Keratinocyte (primary cell): ENCODE data around the gene FLNA. TPM values are rescaled to one million over a fixed set of nuclear protein-coding genes. Genes with fewer than 3 reads are reported as not detected.

Experiments
- DNase-seq: peaks from one replicate; pipeline ENCODE4 v3.0.0-alpha.2; 2011; ENCODE audit warnings: low read depth, missing footprints, low spot score
- FAIRE-seq: peaks from 2 replicates; lab custom pipeline; 2011; peaks lifted over from hg19 to GRCh38; lab: Jason Lieb, UNC
- H2AFZ ChIP-seq: 2 replicates; pipeline ENCODE4 v1.6.0; 2012; ENCODE audit warnings: low read length, control low read depth, inconsistent platforms; ENCODE audit not compliant: control insufficient read depth
- H3K27ac ChIP-seq: 2 replicates; pipeline ENCODE4 v1.5.1; 2011; ENCODE audit warnings: low read length; ENCODE audit not compliant: control insufficient read depth, insufficient read depth
- H3K27me3 ChIP-seq: 3 replicates; pipeline ENCODE4 v1.6.0; 2011; ENCODE audit warnings: low read length; ENCODE audit not compliant: control insufficient read depth, insufficient read depth; ENCODE audit errors: extremely low read depth
- H3K36me3 ChIP-seq, 2 experiments: 2 replicates in 1 of 2; 3 replicates in 1 of 2; pipeline ENCODE4 v1.5.1; 2011; ENCODE audit warnings: low read length in 2 of 2, mild to moderate bottlenecking in 1 of 2; ENCODE audit not compliant: control insufficient read depth in 2 of 2, insufficient read depth in 2 of 2; ENCODE audit errors: extremely low read depth in 1 of 2
- H3K4me1 ChIP-seq: 3 replicates; pipeline ENCODE4 v1.5.1; 2011; ENCODE audit warnings: low read length; ENCODE audit not compliant: control insufficient read depth, insufficient read depth; ENCODE audit errors: extremely low read depth
- H3K4me2 ChIP-seq: 3 replicates; pipeline ENCODE4 v1.6.0; 2011; ENCODE audit warnings: low read depth, low read length; ENCODE audit not compliant: control insufficient read depth, insufficient read depth; ENCODE audit errors: extremely low read depth
- H3K4me3 ChIP-seq, 3 experiments: fragments of 200-600 bp in 1 of 3; sonication (generic) in 1 of 3; 2 replicates in 2 of 3; 3 replicates in 1 of 3; pipeline ENCODE4 v1.5.1; 2011 to 2016; ENCODE audit warnings: low read length in 3 of 3, mild to moderate bottlenecking in 3 of 3, control low read depth in 2 of 3, inconsistent platforms in 1 of 3, low read depth in 1 of 3, mixed read lengths in 1 of 3, mixed run types in 1 of 3, moderate library complexity in 1 of 3; ENCODE audit not compliant: control insufficient read depth in 2 of 3, insufficient read depth in 2 of 3; ENCODE audit errors: extremely low read depth in 1 of 3
- H3K79me2 ChIP-seq: 2 replicates; pipeline ENCODE4 v1.6.0; 2012; ENCODE audit warnings: low read length; ENCODE audit not compliant: control insufficient read depth, insufficient read depth
- H3K9ac ChIP-seq: 3 replicates; pipeline ENCODE4 v1.6.0; 2011; ENCODE audit warnings: low read length; ENCODE audit not compliant: control insufficient read depth, insufficient read depth; ENCODE audit errors: extremely low read depth
- H3K9me1 ChIP-seq: 3 replicates; pipeline ENCODE4 v1.6.0; 2011; ENCODE audit warnings: low read length; ENCODE audit not compliant: control insufficient read depth, insufficient read depth; ENCODE audit errors: extremely low read depth
- H3K9me3 ChIP-seq: 2 replicates; pipeline ENCODE4 v1.5.1; 2012; ENCODE audit warnings: low read depth, low read length; ENCODE audit not compliant: control insufficient read depth
- H4K20me1 ChIP-seq: 3 replicates; pipeline ENCODE4 v1.6.0; 2011; ENCODE audit warnings: low read length; ENCODE audit not compliant: control insufficient read depth, insufficient read depth; ENCODE audit errors: extremely low read depth
- EZH2 ChIP-seq: IDR thresholded peaks from one replicate; pipeline ENCODE4 v1.6.1; 2012; ENCODE audit warnings: inconsistent platforms, mild to moderate bottlenecking, low read length, moderate library complexity
- dilution Hi-C: fragments of 300-500 bp; cut with MboI; formaldehyde crosslinking; loops from one replicate; pipeline ENCODE4 v1.7.0; 2020; ENCODE audit warnings: low sequenced_read_pairs; ENCODE audit not compliant: extremely low pct_ligation_motif_present
- polyA plus RNA-seq, 5 experiments: library from polyadenylated mRNA; depleted of rRNA in 3 of 5; stranded (reverse) in 3 of 5; stranded (forward) in 1 of 5; unstranded in 1 of 5; fragments of >200 nt; gene quantifications; 1 replicate in 1 of 5; 2 replicates in 3 of 5; 3 replicates in 1 of 5; pipeline versions ENCODE4 v1.2.1 to v1.2.3, GENCODE V29; 2011 to 2012; ENCODE audit warnings: missing spikeins in 2 of 5, low read depth in 1 of 5, low replicate concordance in 1 of 5
- TF ChIP-seq, protein P1 (sequence below), 3 experiments: IDR thresholded peaks in 1 of 3; conservative IDR thresholded peaks in 1 of 3; optimal IDR thresholded peaks in 1 of 3; 2 replicates in 2 of 3; 3 replicates in 1 of 3; pipeline versions ENCODE3 to v1.5.1; 2011; ENCODE audit warnings: low read length in 3 of 3, mild to moderate bottlenecking in 3 of 3, moderate library complexity in 2 of 3, control low read depth in 1 of 3, inconsistent platforms in 1 of 3; ENCODE audit not compliant: insufficient read depth in 2 of 3; ENCODE audit errors: extremely low read depth in 1 of 3

Gene FLNA
- polyA plus RNA-seq, 1 donor (not counting 4 experiments of a cell fraction or from before 2014, with no cell fraction given): 245 TPM

DNA sequence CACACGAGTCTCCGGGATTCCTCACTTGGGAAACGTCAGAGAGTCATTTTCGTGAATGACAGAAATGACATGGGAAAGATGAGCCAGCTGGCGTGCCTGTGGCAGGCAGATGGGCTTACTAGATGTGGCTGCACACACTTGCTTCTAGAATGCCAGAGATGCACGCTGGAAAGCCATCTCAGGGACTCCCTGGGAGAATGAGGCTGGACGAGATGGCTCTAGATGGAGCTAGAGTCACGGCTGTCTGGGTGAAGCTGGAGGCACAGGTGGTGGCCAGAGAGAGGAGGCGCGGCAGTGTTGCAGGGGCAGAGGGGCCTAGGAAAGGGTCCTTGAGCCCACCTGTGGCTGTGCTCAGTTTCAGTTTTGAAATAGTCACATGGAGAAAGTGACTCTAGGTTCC is 52.8 kb downstream of the FLNA start:
- no peaks in the 10 kb centered on the region for H3K4me1 ChIP-seq
- H3K4me3 ChIP-seq: no peak overlapping the region

DNA sequence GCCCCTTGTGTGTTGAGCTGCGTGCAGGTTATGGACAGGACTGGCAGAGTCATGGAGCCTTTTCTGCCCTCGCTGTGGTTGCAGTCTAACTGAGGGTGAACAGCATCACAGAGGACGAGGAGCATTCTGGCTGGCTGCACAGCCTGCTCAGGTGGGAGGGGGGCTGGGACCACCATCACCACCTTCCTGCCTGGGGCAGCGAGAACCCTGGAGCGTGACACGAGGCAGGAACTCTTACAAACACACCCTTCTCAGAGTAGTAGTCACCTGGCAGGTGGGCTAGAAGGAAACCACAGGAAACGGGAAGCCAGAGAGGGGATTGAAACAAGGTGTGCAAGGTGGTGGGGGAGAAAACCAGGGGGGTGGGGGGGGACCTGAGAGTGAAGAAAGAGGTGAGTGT is 53.3 kb downstream of the FLNA start:
- no peak for TF ChIP-seq EZH2
- TF ChIP-seq, protein P1, sequence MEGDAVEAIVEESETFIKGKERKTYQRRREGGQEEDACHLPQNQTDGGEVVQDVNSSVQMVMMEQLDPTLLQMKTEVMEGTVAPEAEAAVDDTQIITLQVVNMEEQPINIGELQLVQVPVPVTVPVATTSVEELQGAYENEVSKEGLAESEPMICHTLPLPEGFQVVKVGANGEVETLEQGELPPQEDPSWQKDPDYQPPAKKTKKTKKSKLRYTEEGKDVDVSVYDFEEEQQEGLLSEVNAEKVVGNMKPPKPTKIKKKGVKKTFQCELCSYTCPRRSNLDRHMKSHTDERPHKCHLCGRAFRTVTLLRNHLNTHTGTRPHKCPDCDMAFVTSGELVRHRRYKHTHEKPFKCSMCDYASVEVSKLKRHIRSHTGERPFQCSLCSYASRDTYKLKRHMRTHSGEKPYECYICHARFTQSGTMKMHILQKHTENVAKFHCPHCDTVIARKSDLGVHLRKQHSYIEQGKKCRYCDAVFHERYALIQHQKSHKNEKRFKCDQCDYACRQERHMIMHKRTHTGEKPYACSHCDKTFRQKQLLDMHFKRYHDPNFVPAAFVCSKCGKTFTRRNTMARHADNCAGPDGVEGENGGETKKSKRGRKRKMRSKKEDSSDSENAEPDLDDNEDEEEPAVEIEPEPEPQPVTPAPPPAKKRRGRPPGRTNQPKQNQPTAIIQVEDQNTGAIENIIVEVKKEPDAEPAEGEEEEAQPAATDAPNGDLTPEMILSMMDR (optimal IDR thresholded peaks at IDR 0.05 in 1 of 3, IDR thresholded peaks at IDR 0.05 in 1 of 3, conservative IDR thresholded peaks at IDR 0.05 in 1 of 3; ENCODE audit: extremely low read depth in 1 of 3, insufficient read depth in 2 of 3, low read length in 3 of 3): no peak
- FAIRE-seq: no peak
- H3K9me1 ChIP-seq: no peaks in the 10 kb centered on the region
- dilution Hi-C loops: no loop called here
- H3K27ac ChIP-seq: no peak overlapping the region
- H3K36me3 ChIP-seq: no peaks in the 10 kb centered on the region
- no peak overlapping the region for H3K4me3 ChIP-seq
- H4K20me1 ChIP-seq: no peaks in the 10 kb centered on the region
- no peaks in the 10 kb centered on the region for H3K4me1 ChIP-seq
- H3K27me3 ChIP-seq: peaks cover 8% of the 10 kb centered on the region
- H3K79me2 ChIP-seq: no peaks in the 10 kb centered on the region
- DNase-seq: no peak
- no peak overlapping the region for H2AFZ ChIP-seq
- no peak overlapping the region for H3K4me2 ChIP-seq
- no peaks in the 10 kb centered on the region for H3K9me3 ChIP-seq
- no peak overlapping the region for H3K9ac ChIP-seq

More for the DNA sequence above, 52.8 kb downstream of the FLNA start:
- no peak overlapping the region for H2AFZ ChIP-seq
- TF ChIP-seq, protein P1 (optimal IDR thresholded peaks at IDR 0.05 in 1 of 3, IDR thresholded peaks at IDR 0.05 in 1 of 3, conservative IDR thresholded peaks at IDR 0.05 in 1 of 3; ENCODE audit: extremely low read depth in 1 of 3, insufficient read depth in 2 of 3, low read length in 3 of 3): peak in 2 of 3 experiments; percentile 21 to 58
- TF ChIP-seq EZH2: no peak
- no peak overlapping the region for H3K27ac ChIP-seq
- H3K9ac ChIP-seq: no peak overlapping the region
- no peaks in the 10 kb centered on the region for H3K36me3 ChIP-seq
- dilution Hi-C loops: no loop called here
- no peaks in the 10 kb centered on the region for H3K79me2 ChIP-seq
- no peaks in the 10 kb centered on the region for H3K9me3 ChIP-seq
- no peaks in the 10 kb centered on the region for H3K9me1 ChIP-seq
- no peak overlapping the region for H3K4me2 ChIP-seq
- H4K20me1 ChIP-seq: no peaks in the 10 kb centered on the region
- DNase-seq (no peak), FAIRE-seq (no peak)
- H3K27me3 ChIP-seq: peaks cover 8% of the 10 kb centered on the region
